ENCODE data around the gene TBC1D8. TPM values are rescaled to one million over a fixed set of nuclear protein-coding genes. Genes with fewer than 3 reads are reported as not detected.

Gene TBC1D8
- polyA plus RNA-seq, 3 donors: 16.1 to 78.0 (median 22.4) TPM

DNA sequence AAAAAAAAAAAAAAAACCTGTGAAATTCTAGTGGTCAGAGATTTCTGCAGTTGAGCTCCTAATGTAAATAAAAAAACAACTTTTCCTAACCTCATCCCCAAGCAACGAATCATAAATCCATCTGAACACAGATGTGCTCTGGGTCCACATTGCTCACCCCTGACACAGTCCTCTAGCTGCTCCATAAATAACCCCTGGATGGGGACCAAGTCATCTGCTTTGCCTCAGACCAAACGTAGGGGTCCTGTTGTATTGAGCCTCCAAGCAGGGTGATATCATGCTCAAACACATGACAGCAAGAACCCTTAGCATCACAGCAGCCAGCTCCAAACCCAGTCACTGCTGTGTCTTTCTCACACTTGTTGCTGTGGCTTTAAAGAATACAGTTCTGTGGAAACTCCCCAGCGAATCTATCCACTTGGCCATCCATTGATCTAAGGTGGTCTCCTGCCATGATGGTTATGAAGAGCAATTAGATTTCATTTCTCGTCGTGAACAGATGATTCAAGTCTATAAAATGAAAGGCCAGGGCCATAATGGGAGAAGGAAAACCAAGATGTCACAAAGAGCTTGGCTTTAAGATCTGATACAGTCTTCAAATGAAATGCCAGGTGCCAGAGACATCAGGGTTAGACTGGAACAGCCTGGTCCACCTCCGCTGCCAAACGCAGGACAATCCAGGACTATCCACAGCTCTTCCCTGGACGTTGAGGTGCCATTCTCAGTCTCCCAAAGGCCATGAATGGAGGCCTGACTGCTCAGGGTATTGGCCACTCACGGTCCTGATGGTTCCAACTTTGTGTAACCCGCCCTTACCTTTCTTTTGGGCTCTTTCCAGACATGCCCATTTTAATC, 39.0 kb downstream of the TBC1D8 start:
- Histone ChIP-seq H3K27me3 (ENCODE audit: control insufficient read depth in 2 of 2, insufficient read depth in 2 of 2, low read length in 2 of 2) (no peaks in the 10 kb centered on the region), H3K27ac (ENCODE audit: low read depth in 1 of 2, low read length in 2 of 2) (peak overlapping the region; percentile 57 to 85), H3K79me2 (ENCODE audit: insufficient read depth, low read length) (peaks cover 71% of the 10 kb centered on the region), H3K4me2 (replicated peaks; ENCODE audit: extremely low read depth, low read length, poor library complexity, severe bottlenecking) (no peak overlapping the region), H3K9ac (ENCODE audit: insufficient read depth, low read length, poor library complexity, severe bottlenecking) (no peak overlapping the region), H3K36me3 (replicated peaks in 1 of 2; ENCODE audit: control insufficient read depth in 1 of 2, insufficient read depth in 2 of 2, low read length in 2 of 2) (no peaks in the 10 kb centered on the region), H3K9me3 (replicated peaks in 1 of 2; ENCODE audit: control insufficient read depth in 1 of 2, insufficient read depth in 1 of 2, low read length in 2 of 2) (no peaks in the 10 kb centered on the region), H4K20me1 (ENCODE audit: insufficient read depth, low read length) (peaks cover 94% of the 10 kb centered on the region), H3K4me1 (ENCODE audit: control insufficient read depth in 1 of 2, insufficient read depth in 2 of 2, low read length in 2 of 2) (peaks cover 55 to 59% of the 10 kb centered on the region in 2 donors), H3K4me3 (replicated peaks in 1 of 3; ENCODE audit: low read depth in 2 of 3, low read length in 3 of 3) (no peak overlapping the region), H2AFZ (ENCODE audit: insufficient read depth, low read depth, low read length, poor library complexity, severe bottlenecking) (no peak overlapping the region)
- intact Hi-C loops (cut with micrococcal nuclease): loop anchor here in 1 of 2 donors (10.0 kb wide), 1 partner anchor 83 kb away; no protein-coding TSS in a partner anchor
- no peak for DNase-seq
- Mint-ChIP-seq H3K4me3 (peak overlapping the region in 1 of 2 donors; percentile 35), H3K4me1 (peaks cover 64% of the 10 kb centered on the region), H3K27me3 (ENCODE audit: low read depth in 3 of 3) (no peaks in the 10 kb centered on the region), H3K9me3 (no peaks in the 10 kb centered on the region), H3K36me3 (peaks cover 14 to 22% of the 10 kb centered on the region in 2 donors), H3K27ac (peak overlapping the region; percentile 76 to 97 (median 91))
- 92% methylated on average over 10 of the region's 10 CpGs for WGBS (ENCODE audit: insufficient coverage)
- TF ChIP-seq, protein P1, sequence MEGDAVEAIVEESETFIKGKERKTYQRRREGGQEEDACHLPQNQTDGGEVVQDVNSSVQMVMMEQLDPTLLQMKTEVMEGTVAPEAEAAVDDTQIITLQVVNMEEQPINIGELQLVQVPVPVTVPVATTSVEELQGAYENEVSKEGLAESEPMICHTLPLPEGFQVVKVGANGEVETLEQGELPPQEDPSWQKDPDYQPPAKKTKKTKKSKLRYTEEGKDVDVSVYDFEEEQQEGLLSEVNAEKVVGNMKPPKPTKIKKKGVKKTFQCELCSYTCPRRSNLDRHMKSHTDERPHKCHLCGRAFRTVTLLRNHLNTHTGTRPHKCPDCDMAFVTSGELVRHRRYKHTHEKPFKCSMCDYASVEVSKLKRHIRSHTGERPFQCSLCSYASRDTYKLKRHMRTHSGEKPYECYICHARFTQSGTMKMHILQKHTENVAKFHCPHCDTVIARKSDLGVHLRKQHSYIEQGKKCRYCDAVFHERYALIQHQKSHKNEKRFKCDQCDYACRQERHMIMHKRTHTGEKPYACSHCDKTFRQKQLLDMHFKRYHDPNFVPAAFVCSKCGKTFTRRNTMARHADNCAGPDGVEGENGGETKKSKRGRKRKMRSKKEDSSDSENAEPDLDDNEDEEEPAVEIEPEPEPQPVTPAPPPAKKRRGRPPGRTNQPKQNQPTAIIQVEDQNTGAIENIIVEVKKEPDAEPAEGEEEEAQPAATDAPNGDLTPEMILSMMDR (IDR thresholded peaks at IDR 0.05): no peak

DNA sequence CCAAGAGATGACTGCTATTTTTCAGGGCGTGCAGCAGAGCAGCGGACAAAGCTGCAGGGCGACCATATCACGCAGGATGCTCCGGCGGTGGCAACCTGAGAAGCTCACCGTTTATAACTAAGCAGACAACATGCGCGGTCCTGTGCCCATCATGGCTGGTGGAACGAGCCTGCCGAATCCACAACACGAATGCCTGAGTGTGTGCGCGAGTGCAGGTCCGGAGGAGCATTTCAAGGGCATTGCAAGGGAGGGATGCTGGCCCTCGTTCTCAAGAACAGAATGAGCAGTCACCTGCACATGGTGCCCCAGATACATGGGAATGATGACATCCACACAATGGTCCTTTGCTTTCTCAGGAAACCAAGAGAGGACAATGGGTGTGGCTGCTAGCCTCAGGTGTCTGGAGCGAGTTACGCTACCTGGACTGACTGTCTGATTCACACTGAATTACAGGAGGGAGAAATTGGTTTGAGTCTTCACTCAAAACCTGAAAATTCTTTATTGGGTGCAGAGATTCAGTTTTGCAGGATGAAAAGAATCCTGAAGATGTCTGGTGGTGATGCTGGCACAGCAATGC, 39.8 kb downstream of the TBC1D8 start:
- intact Hi-C loops (cut with micrococcal nuclease): loop anchor here in 1 of 2 donors (10.0 kb wide), 1 partner anchor 83 kb away; no protein-coding TSS in a partner anchor
- Mint-ChIP-seq H3K36me3 (peaks cover 16 to 22% of the 10 kb centered on the region in 2 donors), H3K27ac (peak overlapping the region in 2 of 7 donors; percentile 32 to 93), H3K4me3 (no peak overlapping the region), H3K27me3 (ENCODE audit: low read depth in 3 of 3) (peaks cover 0 to 2% (median 0%) of the 10 kb centered on the region in 3 donors), H3K9me3 (no peaks in the 10 kb centered on the region), H3K4me1 (peaks cover 57% of the 10 kb centered on the region)
- Histone ChIP-seq H3K9me3 (replicated peaks in 1 of 2; ENCODE audit: control insufficient read depth in 1 of 2, insufficient read depth in 1 of 2, low read length in 2 of 2) (no peaks in the 10 kb centered on the region), H3K9ac (ENCODE audit: insufficient read depth, low read length, poor library complexity, severe bottlenecking) (no peak overlapping the region), H2AFZ (ENCODE audit: insufficient read depth, low read depth, low read length, poor library complexity, severe bottlenecking) (no peak overlapping the region), H4K20me1 (ENCODE audit: insufficient read depth, low read length) (peaks cover 94% of the 10 kb centered on the region), H3K27me3 (ENCODE audit: control insufficient read depth in 2 of 2, insufficient read depth in 2 of 2, low read length in 2 of 2) (no peaks in the 10 kb centered on the region), H3K79me2 (ENCODE audit: insufficient read depth, low read length) (peaks cover 71% of the 10 kb centered on the region), H3K4me2 (replicated peaks; ENCODE audit: extremely low read depth, low read length, poor library complexity, severe bottlenecking) (no peak overlapping the region), H3K4me3 (replicated peaks in 1 of 3; ENCODE audit: low read depth in 2 of 3, low read length in 3 of 3) (no peak overlapping the region), H3K27ac (ENCODE audit: low read depth in 1 of 2, low read length in 2 of 2) (peak overlapping the region in 1 of 2 donors; percentile 85), H3K36me3 (replicated peaks in 1 of 2; ENCODE audit: control insufficient read depth in 1 of 2, insufficient read depth in 2 of 2, low read length in 2 of 2) (no peaks in the 10 kb centered on the region), H3K4me1 (ENCODE audit: control insufficient read depth in 1 of 2, insufficient read depth in 2 of 2, low read length in 2 of 2) (peaks cover 49 to 51% of the 10 kb centered on the region in 2 donors)
- no peak for DNase-seq
- TF ChIP-seq, protein P1 (IDR thresholded peaks at IDR 0.05): no peak
- WGBS (ENCODE audit: insufficient coverage): over 99% methylated on average over 16 of the region's 18 CpGs

Measured in CD14-positive monocyte (primary cell).